ENCODE measurements around the gene TOM1L2.

DNA sequence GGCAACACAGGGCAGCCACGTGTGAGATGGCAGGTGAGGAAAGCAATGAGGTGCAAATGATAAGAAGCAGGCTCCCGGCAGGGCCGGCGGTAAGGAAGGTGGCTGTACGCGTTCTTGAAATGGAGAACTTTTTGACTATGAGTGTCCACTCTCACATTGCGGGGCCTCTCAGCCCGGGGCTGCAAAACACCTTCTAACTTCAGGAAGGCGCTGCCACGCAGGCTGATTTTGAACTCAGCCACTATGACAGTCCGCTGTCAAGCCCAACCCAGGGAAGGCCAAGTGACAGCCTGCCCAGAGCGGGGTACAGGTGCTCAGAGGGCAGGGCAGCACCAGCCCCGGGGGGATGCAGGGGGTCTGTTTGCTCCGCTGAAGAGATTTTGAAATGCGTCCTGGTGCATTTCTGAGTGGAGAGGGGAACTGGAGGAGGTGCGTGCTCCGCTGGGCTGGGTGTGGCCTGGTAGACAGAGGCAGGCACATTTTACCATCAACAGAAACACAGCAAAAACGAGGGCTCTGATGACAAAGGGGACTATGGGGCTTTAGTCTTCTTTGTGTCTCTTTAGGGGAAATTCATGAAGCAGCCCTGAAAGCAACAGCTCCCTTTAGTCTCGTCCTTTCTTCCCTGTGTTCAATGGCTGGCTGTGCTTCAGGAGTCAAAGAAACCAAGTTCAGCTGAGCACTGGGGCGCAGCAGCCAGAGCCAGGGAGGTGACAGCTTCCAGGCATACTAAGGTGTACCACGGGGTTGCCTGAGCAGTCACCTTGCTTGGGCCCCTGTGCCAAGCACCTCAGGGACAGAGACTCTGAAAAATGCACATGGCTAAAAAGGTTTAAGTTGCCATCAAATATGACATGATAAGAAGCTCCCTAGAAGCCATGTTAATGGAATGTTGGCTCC, 120.8 kb downstream of the TOM1L2 start:
- TF ChIP-seq POLR2AphosphoS5 (IDR thresholded peaks at IDR 0.05; ENCODE audit: low read depth, low read length) (no peak), REST (IDR thresholded peaks at IDR 0.05; ENCODE audit: insufficient read depth in 1 of 2, low read depth in 2 of 2, low read length in 1 of 2) (no peak), SIN3A (IDR thresholded peaks at IDR 0.05; ENCODE audit: borderline replicate concordance, insufficient read depth, low read depth, low read length) (no peak), TCF7L2 (IDR thresholded peaks at IDR 0.05; ENCODE audit: low read depth, low read length) (no peak)
- TF ChIP-seq, protein P1, sequence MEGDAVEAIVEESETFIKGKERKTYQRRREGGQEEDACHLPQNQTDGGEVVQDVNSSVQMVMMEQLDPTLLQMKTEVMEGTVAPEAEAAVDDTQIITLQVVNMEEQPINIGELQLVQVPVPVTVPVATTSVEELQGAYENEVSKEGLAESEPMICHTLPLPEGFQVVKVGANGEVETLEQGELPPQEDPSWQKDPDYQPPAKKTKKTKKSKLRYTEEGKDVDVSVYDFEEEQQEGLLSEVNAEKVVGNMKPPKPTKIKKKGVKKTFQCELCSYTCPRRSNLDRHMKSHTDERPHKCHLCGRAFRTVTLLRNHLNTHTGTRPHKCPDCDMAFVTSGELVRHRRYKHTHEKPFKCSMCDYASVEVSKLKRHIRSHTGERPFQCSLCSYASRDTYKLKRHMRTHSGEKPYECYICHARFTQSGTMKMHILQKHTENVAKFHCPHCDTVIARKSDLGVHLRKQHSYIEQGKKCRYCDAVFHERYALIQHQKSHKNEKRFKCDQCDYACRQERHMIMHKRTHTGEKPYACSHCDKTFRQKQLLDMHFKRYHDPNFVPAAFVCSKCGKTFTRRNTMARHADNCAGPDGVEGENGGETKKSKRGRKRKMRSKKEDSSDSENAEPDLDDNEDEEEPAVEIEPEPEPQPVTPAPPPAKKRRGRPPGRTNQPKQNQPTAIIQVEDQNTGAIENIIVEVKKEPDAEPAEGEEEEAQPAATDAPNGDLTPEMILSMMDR (IDR thresholded peaks at IDR 0.05) = no peak

Measured in Panc1 (cell line).